Measurements from ENCODE around the gene ABAT. TPM values are rescaled to one million over a fixed set of nuclear protein-coding genes. Genes with fewer than 3 reads are reported as not detected.

ABAT gene
- total and polyA plus RNA-seq, 2 of the 8 experiments (the other 6 are each of a cell fraction or from before 2014, with no cell fraction given) = 6.4 to 8.4 TPM

DNA sequence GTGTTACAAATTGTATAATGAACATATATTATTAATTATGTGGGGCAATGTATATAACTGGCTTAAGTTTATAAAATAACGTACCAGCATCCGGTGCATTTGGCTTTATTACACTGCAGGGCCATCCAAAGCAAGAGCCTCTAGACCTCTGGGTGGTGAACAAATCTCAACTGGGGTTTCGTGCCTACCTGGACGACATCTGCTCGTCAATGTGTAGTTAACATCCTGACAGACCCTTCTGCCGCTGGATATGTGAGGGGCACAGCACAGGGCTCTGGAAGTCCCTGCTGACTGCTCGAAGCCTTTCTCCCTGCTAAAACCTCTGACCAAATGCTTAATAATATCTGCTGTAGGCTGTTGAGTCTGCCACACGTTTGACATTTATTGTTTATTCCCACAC lies 120.7 kb downstream of the ABAT start (continued):
- TF ChIP-seq JUN (IDR thresholded peaks at IDR 0.05; ENCODE audit: low read depth, low read length) (no peak), GABPA (IDR thresholded peaks at IDR 0.05; ENCODE audit: borderline replicate concordance, insufficient read depth, low read length) (no peak), TAF1 (IDR thresholded peaks at IDR 0.05; ENCODE audit: low read depth, low read length) (no peak)
